OCI-LY7 (cell line): ENCODE results near the gene RASGRP1.

Experiments
- EZH2phosphoT487 ChIP-seq: fragments of 200-600 bp; sonication (generic); IDR thresholded peaks from 2 replicates; pipeline ENCODE4 v1.6.1; 2018; ENCODE audit warnings: low read depth, borderline replicate concordance, mild to moderate bottlenecking, mixed run types, antibody characterized with exemption, low read length, moderate library complexity, mixed read lengths
- TF ChIP-seq, protein P1 (sequence below): fragments of 200-600 bp; sonication (generic); conservative IDR thresholded peaks from 2 replicates; pipeline ENCODE4 v1.5.1; 2014; ENCODE audit warnings: mild to moderate bottlenecking, antibody characterized with exemption, low read length, moderate library complexity, mixed read lengths

- TF ChIP-seq, protein P1, sequence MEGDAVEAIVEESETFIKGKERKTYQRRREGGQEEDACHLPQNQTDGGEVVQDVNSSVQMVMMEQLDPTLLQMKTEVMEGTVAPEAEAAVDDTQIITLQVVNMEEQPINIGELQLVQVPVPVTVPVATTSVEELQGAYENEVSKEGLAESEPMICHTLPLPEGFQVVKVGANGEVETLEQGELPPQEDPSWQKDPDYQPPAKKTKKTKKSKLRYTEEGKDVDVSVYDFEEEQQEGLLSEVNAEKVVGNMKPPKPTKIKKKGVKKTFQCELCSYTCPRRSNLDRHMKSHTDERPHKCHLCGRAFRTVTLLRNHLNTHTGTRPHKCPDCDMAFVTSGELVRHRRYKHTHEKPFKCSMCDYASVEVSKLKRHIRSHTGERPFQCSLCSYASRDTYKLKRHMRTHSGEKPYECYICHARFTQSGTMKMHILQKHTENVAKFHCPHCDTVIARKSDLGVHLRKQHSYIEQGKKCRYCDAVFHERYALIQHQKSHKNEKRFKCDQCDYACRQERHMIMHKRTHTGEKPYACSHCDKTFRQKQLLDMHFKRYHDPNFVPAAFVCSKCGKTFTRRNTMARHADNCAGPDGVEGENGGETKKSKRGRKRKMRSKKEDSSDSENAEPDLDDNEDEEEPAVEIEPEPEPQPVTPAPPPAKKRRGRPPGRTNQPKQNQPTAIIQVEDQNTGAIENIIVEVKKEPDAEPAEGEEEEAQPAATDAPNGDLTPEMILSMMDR, result no peak
- no peak for TF ChIP-seq EZH2phosphoT487
Measured at GRCh38 chr15:38459480-38459879, 105.1 kb downstream of the RASGRP1 start.
